Measurements from ENCODE around the gene KCNN4. TPM values are rescaled to one million over a fixed set of nuclear protein-coding genes. Genes with fewer than 3 reads are reported as not detected.

Gene KCNN4
- total RNA-seq, 1 donor from 2014 or later = 0.19 TPM

- ATAC-seq (ENCODE audit: poor library complexity) (no peak), DNase-seq (no peak)
- intact Hi-C loops (cut with DNase I) = no loop called here
Observed at GRCh38 chr19:43735013-43735412, 45.8 kb downstream of the KCNN4 start.

DNA sequence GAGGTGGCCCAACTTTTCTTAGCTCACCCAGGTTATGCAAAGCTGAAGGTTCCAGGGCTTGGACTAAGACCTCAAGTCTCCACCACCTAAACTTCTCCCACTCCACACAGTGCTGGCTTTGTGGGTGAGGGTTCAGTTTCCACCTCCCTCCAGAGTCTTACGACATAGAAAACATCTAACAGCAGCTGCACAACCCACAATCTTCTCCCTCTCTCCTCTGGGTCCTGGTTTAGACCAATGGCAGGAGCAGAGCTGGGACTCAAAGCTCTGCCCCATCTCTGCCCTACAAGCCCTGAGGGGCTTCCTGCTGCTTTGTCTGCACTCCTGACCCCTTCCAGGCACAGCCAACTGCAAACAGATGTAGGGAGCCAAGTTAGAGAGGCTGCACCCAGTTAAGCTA lies 48.9 kb downstream of the KCNN4 start:
- intact Hi-C loops (cut with DNase I) = no loop called here
- DNase-seq (no peak), ATAC-seq (ENCODE audit: poor library complexity) (no peak)

GRCh38 chr19:43731346-43731745 lies 49.4 kb downstream of the KCNN4 start:
- ATAC-seq (ENCODE audit: poor library complexity) (no peak), DNase-seq (peak; percentile 53)
- intact Hi-C loops (cut with DNase I) = no loop called here

DNA sequence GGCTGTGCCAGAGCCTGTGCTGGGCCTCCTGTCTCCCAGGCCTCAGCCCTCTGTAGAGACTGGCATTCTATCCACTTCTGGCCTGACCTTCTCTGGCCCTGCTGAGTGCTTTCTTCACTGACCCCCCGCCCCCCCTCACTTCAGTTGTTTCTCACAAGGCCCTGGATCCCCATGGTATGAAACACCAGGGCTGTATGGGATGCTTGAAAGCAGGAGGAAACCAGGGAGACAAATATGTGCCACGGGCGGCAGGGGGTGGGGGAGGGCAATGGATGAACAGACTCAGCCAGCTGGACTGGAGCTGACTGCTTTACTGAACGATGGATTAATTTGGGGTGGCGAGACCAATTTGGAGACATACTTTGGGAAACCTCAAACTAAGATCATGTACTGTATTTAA lies 50.9 kb downstream of the KCNN4 start:
- DNase-seq (no peak), ATAC-seq (ENCODE audit: poor library complexity) (no peak)
- intact Hi-C loops (cut with DNase I) = no loop called here

DNA sequence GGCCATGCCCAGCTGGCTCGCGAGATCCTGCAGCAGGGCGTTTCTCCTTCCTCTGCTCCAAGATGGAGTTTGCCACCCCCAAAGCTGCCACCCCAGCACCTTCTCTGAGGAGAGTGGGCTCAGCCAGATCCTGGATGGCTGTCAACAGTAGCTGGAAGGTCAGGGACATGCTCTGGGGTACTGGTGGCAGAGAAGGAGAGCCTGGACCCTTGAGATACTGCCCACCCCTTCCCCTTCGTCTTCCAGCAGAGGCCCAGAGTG lies 53.2 kb downstream of the KCNN4 start:
- ATAC-seq (ENCODE audit: poor library complexity) (no peak), DNase-seq (no peak)
- intact Hi-C loops (cut with DNase I) = no loop called here

GRCh38 chr19:43726736-43727592 lies 53.8 kb downstream of the KCNN4 start:
- ATAC-seq (ENCODE audit: poor library complexity) = peak; percentile 81
- intact Hi-C loops (cut with DNase I) = no loop called here
- peak; percentile 65 for DNase-seq

- peak; percentile 48 for ATAC-seq (ENCODE audit: poor library complexity)
- no peak for DNase-seq
- intact Hi-C loops (cut with DNase I) = no loop called here
Observed at GRCh38 chr19:43725468-43725867, 55.3 kb downstream of the KCNN4 start.

DNA sequence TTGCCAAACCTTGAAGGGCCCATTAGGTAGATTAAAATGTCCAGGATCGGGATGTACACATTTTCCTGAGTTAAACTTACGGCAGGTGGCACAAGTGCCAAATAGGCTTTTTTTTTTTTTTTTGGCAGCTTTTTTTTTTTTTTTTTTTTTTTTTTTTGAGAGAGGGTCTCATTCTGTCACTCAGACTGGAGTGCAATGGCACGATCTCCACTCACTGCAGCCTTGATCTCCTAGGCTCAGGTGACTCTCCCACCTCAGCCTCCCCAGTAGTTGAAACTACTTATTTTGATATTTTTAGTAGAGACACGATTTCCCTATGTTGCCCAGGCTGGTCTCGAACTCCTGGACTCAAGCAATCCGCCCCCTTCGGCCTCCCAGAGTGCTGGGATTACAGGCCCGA lies 55.9 kb downstream of the KCNN4 start:
- ATAC-seq (ENCODE audit: poor library complexity) (no peak), DNase-seq (no peak)
- intact Hi-C loops (cut with DNase I) = no loop called here

DNA sequence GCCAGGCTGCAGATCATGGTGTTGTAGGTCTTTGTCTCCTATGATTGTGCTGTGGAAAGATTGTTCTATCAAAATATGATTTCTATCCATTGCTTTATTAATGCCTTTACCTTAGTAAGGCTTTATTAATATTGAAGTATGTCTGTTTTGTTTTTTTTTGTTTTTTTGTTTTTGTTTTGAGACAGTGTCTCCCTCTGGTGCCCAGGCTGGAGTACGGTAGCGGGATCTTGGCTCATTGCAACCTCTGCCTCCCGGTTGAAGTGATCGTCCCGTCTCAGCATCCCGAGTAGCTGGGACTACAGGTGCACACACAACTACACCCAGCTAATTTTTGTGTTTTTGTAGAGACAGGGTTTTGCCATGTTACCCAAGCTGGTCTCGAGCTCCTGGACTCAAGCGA lies 57.2 kb downstream of the KCNN4 start:
- DNase-seq = no peak
- intact Hi-C loops (cut with DNase I) = no loop called here
- ATAC-seq (ENCODE audit: poor library complexity) = no peak

- DNase-seq = no peak
- intact Hi-C loops (cut with DNase I) = no loop called here
- ATAC-seq (ENCODE audit: poor library complexity) = no peak
Observed at GRCh38 chr19:43721469-43722048, 59.2 kb downstream of the KCNN4 start.

DNA sequence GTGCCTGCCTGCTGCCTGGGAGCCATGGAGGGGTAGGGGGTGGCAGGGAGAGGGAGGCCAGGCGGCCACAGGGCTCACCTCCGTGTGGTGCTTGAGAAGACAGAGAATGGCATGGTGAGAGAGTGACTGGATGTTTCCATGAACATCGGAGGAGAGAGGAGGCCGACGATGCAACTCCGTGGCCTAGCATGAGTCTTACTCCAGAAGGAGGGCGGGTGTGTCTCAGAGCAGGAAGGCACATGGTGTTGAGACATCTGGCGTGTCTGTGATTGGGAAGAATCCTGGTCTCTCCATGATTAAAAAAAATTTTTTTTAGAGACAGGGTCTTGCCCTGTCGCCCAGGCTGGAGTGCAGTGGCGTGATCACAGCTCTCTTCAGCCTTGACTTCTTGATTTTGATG lies 59.8 kb downstream of the KCNN4 start:
- DNase-seq = no peak
- intact Hi-C loops (cut with DNase I) = no loop called here
- ATAC-seq (ENCODE audit: poor library complexity) = no peak

DNA sequence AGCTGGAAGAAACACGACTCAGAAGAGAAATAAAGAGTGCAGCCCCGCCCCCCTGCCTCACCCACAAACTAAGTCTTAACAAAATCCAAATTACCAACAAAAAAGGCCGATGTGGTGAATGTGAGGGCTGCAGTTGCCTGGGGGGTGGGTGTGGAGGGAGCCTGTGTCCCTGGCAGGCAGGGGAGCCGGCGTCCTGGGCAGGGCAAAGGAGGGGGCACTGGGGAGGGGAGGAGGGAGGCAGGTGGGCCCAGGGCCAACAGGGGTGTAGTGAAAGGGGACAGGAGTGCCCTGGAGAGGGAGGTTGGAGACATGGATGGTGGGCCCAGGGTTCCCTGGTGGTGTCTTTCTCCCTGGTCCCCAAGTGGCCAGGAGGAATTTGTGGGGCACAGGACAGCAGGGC lies 60.9 kb downstream of the KCNN4 start:
- ATAC-seq (ENCODE audit: poor library complexity) (no peak), DNase-seq (no peak)
- intact Hi-C loops (cut with DNase I) = no loop called here

- DNase-seq (no peak), ATAC-seq (ENCODE audit: poor library complexity) (no peak)
- intact Hi-C loops (cut with DNase I) = no loop called here
Observed at GRCh38 chr19:43719378-43719868, 61.4 kb downstream of the KCNN4 start.

GRCh38 chr19:43718627-43719377 lies 62.0 kb downstream of the KCNN4 start:
- DNase-seq (no peak), ATAC-seq (ENCODE audit: poor library complexity) (no peak)
- intact Hi-C loops (cut with DNase I) = no loop called here

Other genes with a start within 250 kb of the KCNN4 start
- 1.5 TPM for gene ZNF575, start 247.8 kb downstream of the KCNN4 start, total RNA-seq
- 12.4 TPM for gene XRCC1, start 205.4 kb downstream of the KCNN4 start, total RNA-seq
- gene PINLYP, start 205.2 kb downstream of the KCNN4 start, total RNA-seq = 0.46 TPM
- gene IRGQ, start 184.8 kb downstream of the KCNN4 start, total RNA-seq = 16.7 TPM
- 12.3 TPM for gene ZNF576, start 184.4 kb downstream of the KCNN4 start, total RNA-seq
- 0.13 TPM for gene SRRM5, start 168.9 kb downstream of the KCNN4 start, total RNA-seq
- 32.5 TPM for gene ZNF428, start 161.3 kb downstream of the KCNN4 start, total RNA-seq
- gene CADM4, start 141.1 kb downstream of the KCNN4 start, total RNA-seq = 8.0 TPM
- 3.4 TPM for gene PLAUR, start 110.8 kb downstream of the KCNN4 start, total RNA-seq
- not detected for gene IRGC, start 64.9 kb downstream of the KCNN4 start, total RNA-seq
- 15.7 TPM for gene SMG9, start 26.0 kb downstream of the KCNN4 start, total RNA-seq
- gene LYPD5, start 21.5 kb upstream of the KCNN4 start, total RNA-seq = 0.89 TPM
- gene ZNF283, start 46.3 kb upstream of the KCNN4 start, total RNA-seq = 9.0 TPM
- gene ZNF404, start 103.0 kb upstream of the KCNN4 start, total RNA-seq = 7.6 TPM
- 6.1 TPM for gene ZNF45, start 154.3 kb upstream of the KCNN4 start, total RNA-seq
- 3.6 TPM for gene ZNF221, start 170.3 kb upstream of the KCNN4 start, total RNA-seq
- 6.5 TPM for gene ZNF155, start 203.2 kb upstream of the KCNN4 start, total RNA-seq
- gene ZNF230, start 222.0 kb upstream of the KCNN4 start, total RNA-seq = 2.7 TPM
- 2.9 TPM for gene ZNF222, start 244.4 kb upstream of the KCNN4 start, total RNA-seq

Measured in Right ventricle myocardium superior (tissue), 1 donor.